WTC11 (cell line): ENCODE measurements around the gene MYH10. TPM values are rescaled to one million over a fixed set of nuclear protein-coding genes. Genes with fewer than 3 reads are reported as not detected.

Experiments used
- ATAC-seq: fragments of 200-7000 bp; cut with Tn5 transposase; 2 replicates; pipeline ENCODE4 v1.10.0; 2021; ENCODE audit warnings: mild to moderate bottlenecking, moderate library complexity
- CTCF ChIA-PET: fragments of 300-600 bp; sonication (Branson Sonifier 250); formaldehyde crosslinking; loops from one replicate; lab custom pipeline; 2021; ENCODE audit warnings: antibody characterized with exemption; lab: Charles Lee
- POLR2A ChIA-PET: fragments of 350-600 bp; sonication (Branson Sonifier 250); formaldehyde crosslinking; loops from one replicate; lab custom pipeline; 2021; ENCODE audit warnings: antibody characterized with exemption; lab: Charles Lee
- DNase-seq: peaks from one replicate; pipeline ENCODE4 v3.0.0; 2021; ENCODE audit warnings: low spot score
- H3K27ac Mint-ChIP-seq: 2 replicates; pipeline ENCODE4 v1.8.0; 2021; ENCODE audit warnings: mixed read lengths
- H3K27me3 Mint-ChIP-seq: 2 replicates; pipeline ENCODE4 v1.8.0; 2021; ENCODE audit warnings: low read depth, mild to moderate bottlenecking, moderate library complexity, mixed read lengths
- H3K36me3 Mint-ChIP-seq: 2 replicates; pipeline ENCODE4 v1.8.0; 2021; ENCODE audit warnings: mixed read lengths
- H3K4me1 Mint-ChIP-seq: 2 replicates; pipeline ENCODE4 v1.8.0; 2022; ENCODE audit warnings: mixed read lengths
- H3K4me3 Mint-ChIP-seq: 2 replicates; pipeline ENCODE4 v1.8.0; 2021; ENCODE audit warnings: mild to moderate bottlenecking, moderate library complexity, mixed read lengths
- H3K9me3 Mint-ChIP-seq: 2 replicates; pipeline ENCODE4 v1.8.0; 2021; ENCODE audit warnings: mixed read lengths
- ATF1 ChIP-seq: sonication (generic); formaldehyde crosslinking; IDR thresholded peaks from 2 replicates; pipeline ENCODE4 v1.8.1; 2023; ENCODE audit warnings: mild to moderate bottlenecking, moderate library complexity, missing genetic modification reagents
- CREM ChIP-seq: sonication (generic); formaldehyde crosslinking; IDR thresholded peaks from 2 replicates; pipeline ENCODE4 v1.8.1; 2022; ENCODE audit warnings: mild to moderate bottlenecking, missing genetic modification reagents, moderate library complexity
- ETV6 ChIP-seq: sonication (generic); formaldehyde crosslinking; IDR thresholded peaks from 2 replicates; pipeline ENCODE4 v1.8.1; 2022; ENCODE audit warnings: mild to moderate bottlenecking, missing genetic modification reagents
- GRHL2 ChIP-seq: fragments of 250-450 bp; sonication (Bioruptor Pico); IDR thresholded peaks from 2 replicates; pipeline ENCODE4 v1.8.0; 2022; ENCODE audit warnings: mild to moderate bottlenecking, moderate library complexity; ENCODE audit not compliant: insufficient replicate concordance, severe bottlenecking
- HMGA2 ChIP-seq: fragments of 250-450 bp; sonication (Bioruptor Pico); IDR thresholded peaks from 2 replicates; pipeline ENCODE4 v1.4.0; 2021; ENCODE audit warnings: mild to moderate bottlenecking, moderate library complexity
- IRF2 ChIP-seq: sonication (generic); formaldehyde crosslinking; IDR thresholded peaks from 2 replicates; pipeline ENCODE4 v1.8.0; 2022; ENCODE audit warnings: low read depth, missing genetic modification reagents, borderline replicate concordance
- JUN ChIP-seq: sonication (generic); formaldehyde crosslinking; IDR thresholded peaks from 2 replicates; pipeline ENCODE4 v1.8.0; 2023; ENCODE audit warnings: mild to moderate bottlenecking, missing genetic modification reagents
- MXD4 ChIP-seq: fragments of 250-450 bp; sonication (Bioruptor Pico); IDR thresholded peaks from 2 replicates; pipeline ENCODE4 v1.8.0; 2021; ENCODE audit warnings: mild to moderate bottlenecking, moderate library complexity, borderline replicate concordance
- MYBL2 ChIP-seq: sonication (generic); formaldehyde crosslinking; IDR thresholded peaks from 2 replicates; pipeline ENCODE4 v1.8.1; 2023; ENCODE audit warnings: mild to moderate bottlenecking, moderate library complexity, missing genetic modification reagents
- NR1H2 ChIP-seq: sonication (generic); formaldehyde crosslinking; IDR thresholded peaks from 2 replicates; pipeline ENCODE4 v1.9.0; 2021; ENCODE audit warnings: mild to moderate bottlenecking, moderate library complexity, missing genetic modification reagents
- OVOL2 ChIP-seq: fragments of 250-450 bp; sonication (Bioruptor Pico); IDR thresholded peaks from 2 replicates; pipeline ENCODE4 v1.9.0; 2021; ENCODE audit warnings: mild to moderate bottlenecking, borderline replicate concordance
- ZNF232 ChIP-seq: sonication (generic); formaldehyde crosslinking; IDR thresholded peaks from 2 replicates; pipeline ENCODE4 v1.8.0; 2022; ENCODE audit warnings: mild to moderate bottlenecking, missing genetic modification reagents
- ZNF317 ChIP-seq: sonication (generic); formaldehyde crosslinking; IDR thresholded peaks from 2 replicates; pipeline ENCODE4 v1.8.1; 2023; ENCODE audit warnings: low read depth, mild to moderate bottlenecking, moderate library complexity, missing genetic modification reagents, borderline replicate concordance
- ZNF396 ChIP-seq: fragments of 250-450 bp; sonication (Bioruptor Pico); IDR thresholded peaks from 2 replicates; pipeline ENCODE4 v1.8.0; 2021; ENCODE audit warnings: mild to moderate bottlenecking, moderate library complexity, borderline replicate concordance
- total RNA-seq: library from RNA; stranded (reverse); gene quantifications from 3 replicates; pipeline ENCODE4 v1.2.3, GENCODE V29; 2021
- TF ChIP-seq, protein P1 (sequence below): sonication (generic); formaldehyde crosslinking; IDR thresholded peaks from 2 replicates; pipeline ENCODE4 v1.8.1; 2023; ENCODE audit warnings: mild to moderate bottlenecking, missing genetic modification reagents
- TF ChIP-seq, protein P2 (sequence below): fragments of 250-450 bp; sonication (Bioruptor Pico); conservative IDR thresholded peaks from 2 replicates; pipeline ENCODE4 v1.9.0; 2021; ENCODE audit warnings: mild to moderate bottlenecking
- TF ChIP-seq, protein P3 (sequence below): sonication (generic); formaldehyde crosslinking; IDR thresholded peaks from 2 replicates; pipeline ENCODE4 v1.8.0; 2022; ENCODE audit warnings: mild to moderate bottlenecking, missing genetic modification reagents
- TF ChIP-seq, protein P4 (sequence below): sonication (generic); formaldehyde crosslinking; IDR thresholded peaks from 2 replicates; pipeline ENCODE4 v1.8.1; 2022; ENCODE audit warnings: low read depth, mild to moderate bottlenecking, moderate library complexity, missing genetic modification reagents, borderline replicate concordance
- TF ChIP-seq, protein P5 (sequence below): fragments of 250-450 bp; sonication (Bioruptor Pico); IDR thresholded peaks from 2 replicates; pipeline ENCODE4 v1.9.0; 2021; ENCODE audit warnings: moderate library complexity, mild to moderate bottlenecking, inconsistent platforms, borderline replicate concordance

Gene MYH10
- total RNA-seq, 1 experiment from 2014 or later: 231 TPM

DNA sequence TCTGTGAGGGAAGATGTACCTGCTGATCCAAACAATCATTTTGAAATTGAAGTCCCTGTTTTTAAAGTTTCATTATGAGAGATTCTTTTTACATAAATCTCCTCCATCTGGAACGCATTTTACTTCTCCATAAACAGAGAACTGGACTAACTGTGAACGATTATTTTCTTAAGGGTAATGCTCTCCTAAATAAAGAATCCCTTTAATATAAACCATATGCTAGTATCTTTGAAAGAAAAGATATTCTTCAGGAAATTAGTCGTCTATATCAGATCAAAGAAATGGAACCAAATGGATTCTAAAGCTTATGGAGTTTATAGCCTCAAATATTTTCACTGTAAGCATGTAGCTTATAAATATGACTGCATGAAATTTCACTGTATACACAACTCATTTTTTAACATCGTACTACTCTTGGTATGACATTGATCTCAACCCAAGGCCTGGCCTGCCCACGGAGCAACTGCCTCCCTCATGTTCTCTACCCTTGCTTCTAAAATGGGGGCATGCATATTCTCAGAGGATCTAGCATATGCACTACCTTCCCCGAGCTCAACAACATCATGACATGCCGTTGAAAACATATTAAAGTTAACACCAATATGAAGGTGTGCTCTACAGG, 66.4 kb downstream of the MYH10 start (continued):
- TF ChIP-seq, protein P1, sequence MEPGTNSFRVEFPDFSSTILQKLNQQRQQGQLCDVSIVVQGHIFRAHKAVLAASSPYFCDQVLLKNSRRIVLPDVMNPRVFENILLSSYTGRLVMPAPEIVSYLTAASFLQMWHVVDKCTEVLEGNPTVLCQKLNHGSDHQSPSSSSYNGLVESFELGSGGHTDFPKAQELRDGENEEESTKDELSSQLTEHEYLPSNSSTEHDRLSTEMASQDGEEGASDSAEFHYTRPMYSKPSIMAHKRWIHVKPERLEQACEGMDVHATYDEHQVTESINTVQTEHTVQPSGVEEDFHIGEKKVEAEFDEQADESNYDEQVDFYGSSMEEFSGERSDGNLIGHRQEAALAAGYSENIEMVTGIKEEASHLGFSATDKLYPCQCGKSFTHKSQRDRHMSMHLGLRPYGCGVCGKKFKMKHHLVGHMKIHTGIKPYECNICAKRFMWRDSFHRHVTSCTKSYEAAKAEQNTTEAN (CRISPR knock-in tag): no peak
- TF ChIP-seq JUN (CRISPR knock-in tag): no peak
- TF ChIP-seq, protein P2, sequence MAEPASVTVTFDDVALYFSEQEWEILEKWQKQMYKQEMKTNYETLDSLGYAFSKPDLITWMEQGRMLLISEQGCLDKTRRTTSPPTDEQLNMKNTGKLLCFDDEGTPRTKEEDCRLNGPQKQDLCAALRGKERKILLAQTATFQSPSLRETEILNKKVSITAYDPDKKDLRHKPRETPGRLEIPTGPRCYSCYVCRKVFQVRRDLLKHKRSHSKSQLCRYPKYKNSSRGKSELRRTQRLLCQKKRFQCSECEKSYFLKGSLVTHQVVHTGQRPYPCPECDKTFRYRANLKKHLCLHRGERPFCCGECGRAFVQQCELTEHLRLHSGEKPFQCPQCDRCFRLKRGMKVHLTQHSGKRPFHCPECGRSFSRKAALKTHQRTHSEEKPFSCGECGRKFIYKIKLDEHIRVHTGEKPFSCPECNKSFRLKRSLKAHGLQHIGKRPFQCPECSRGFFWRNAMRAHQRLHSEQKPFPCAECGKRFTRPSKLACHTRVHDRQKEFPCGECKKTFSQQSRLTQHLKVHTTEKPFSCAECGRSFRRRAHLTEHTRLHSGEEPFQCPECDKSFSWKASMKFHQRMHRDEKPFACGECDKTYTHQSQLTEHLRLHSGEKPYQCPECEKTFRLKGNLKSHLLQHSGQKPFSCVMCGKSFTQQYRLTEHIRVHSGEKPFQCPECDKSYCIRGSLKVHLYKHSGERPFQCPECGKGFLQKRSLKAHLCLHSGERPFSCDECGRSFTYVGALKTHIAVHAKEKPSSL: no peak
- TF ChIP-seq, protein P3, sequence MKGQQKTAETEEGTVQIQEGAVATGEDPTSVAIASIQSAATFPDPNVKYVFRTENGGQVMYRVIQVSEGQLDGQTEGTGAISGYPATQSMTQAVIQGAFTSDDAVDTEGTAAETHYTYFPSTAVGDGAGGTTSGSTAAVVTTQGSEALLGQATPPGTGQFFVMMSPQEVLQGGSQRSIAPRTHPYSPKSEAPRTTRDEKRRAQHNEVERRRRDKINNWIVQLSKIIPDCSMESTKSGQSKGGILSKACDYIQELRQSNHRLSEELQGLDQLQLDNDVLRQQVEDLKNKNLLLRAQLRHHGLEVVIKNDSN (CRISPR knock-in tag): no peak
- TF ChIP-seq, protein P4, sequence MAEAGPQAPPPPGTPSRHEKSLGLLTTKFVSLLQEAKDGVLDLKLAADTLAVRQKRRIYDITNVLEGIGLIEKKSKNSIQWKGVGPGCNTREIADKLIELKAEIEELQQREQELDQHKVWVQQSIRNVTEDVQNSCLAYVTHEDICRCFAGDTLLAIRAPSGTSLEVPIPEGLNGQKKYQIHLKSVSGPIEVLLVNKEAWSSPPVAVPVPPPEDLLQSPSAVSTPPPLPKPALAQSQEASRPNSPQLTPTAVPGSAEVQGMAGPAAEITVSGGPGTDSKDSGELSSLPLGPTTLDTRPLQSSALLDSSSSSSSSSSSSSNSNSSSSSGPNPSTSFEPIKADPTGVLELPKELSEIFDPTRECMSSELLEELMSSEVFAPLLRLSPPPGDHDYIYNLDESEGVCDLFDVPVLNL: no peak

DNA sequence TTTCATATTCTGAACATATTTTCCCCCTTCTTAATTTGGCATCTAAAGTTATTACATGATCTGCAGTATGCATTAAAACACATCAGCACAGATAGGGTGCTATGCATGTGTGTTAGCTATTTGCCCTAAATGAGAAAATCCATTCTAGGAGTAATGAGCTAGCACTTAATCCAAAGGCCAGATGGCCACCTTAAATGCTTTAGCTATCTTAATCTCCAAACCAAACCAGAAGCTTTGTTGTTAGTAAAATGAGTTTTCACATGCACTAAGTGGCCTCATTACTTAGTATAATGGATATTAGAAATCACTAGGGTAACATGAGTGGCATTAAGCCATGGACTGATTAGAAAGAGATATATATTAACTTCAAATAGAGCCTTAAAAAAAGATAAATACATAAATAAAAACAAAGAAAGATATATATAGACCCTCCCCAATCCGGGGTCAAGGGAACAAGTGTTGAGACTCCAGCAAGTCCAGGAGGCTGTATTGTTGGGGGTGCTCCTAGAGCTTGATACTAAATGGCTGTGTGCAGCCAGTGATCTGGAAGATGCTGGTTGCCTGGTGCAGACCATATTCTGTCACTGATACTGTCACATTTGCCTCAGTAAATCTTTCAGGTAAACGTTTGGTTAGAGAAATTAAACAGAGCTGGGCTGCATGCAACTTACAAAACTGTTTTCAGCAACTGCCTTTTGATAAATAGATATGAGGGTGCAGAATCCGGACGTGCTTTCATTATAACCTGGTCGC, 67.3 kb downstream of the MYH10 start:
- ChIA-PET CTCF (interaction anchor here (1.0 kb wide), 1 partner anchor 153 kb away, joined by 3 read pairs; no protein-coding TSS in a partner anchor), POLR2A (no interaction called here)
- Mint-ChIP-seq H3K9me3 (no peaks in the 10 kb centered on the region), H3K4me3 (no peak overlapping the region), H3K27ac (0 out of 2 replicates have a peak overlapping the region, but pooled peaks have one; percentile 4), H3K4me1 (no peaks in the 10 kb centered on the region), H3K36me3 (peaks cover 47% of the 10 kb centered on the region), H3K27me3 (no peaks in the 10 kb centered on the region)
- DNase-seq (no peak), ATAC-seq (no peak)
- TF ChIP-seq, protein P5, sequence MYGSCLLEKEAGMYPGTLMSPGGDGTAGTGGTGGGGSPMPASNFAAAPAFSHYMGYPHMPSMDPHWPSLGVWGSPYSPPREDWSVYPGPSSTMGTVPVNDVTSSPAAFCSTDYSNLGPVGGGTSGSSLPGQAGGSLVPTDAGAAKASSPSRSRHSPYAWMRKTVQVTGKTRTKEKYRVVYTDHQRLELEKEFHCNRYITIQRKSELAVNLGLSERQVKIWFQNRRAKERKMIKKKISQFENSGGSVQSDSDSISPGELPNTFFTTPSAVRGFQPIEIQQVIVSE: no peak
- no peak for TF ChIP-seq IRF2 (CRISPR knock-in tag)
- no peak for TF ChIP-seq OVOL2
- no peak for TF ChIP-seq ZNF317 (CRISPR knock-in tag)
- no peak for TF ChIP-seq ATF1 (CRISPR knock-in tag)
- TF ChIP-seq ZNF396: no peak
- TF ChIP-seq MYBL2 (CRISPR knock-in tag): no peak
- TF ChIP-seq HMGA2 (CRISPR knock-in tag): no peak
- TF ChIP-seq CREM (CRISPR knock-in tag): no peak
- no peak for TF ChIP-seq ZNF232
- TF ChIP-seq MXD4: no peak
- TF ChIP-seq ETV6 (CRISPR knock-in tag): no peak
- no peak for TF ChIP-seq GRHL2 (CRISPR knock-in tag)
- TF ChIP-seq NR1H2 (CRISPR knock-in tag): no peak
